Aorta (tissue), 5 donors: Measurements from ENCODE around the gene UIMC1. TPM values are rescaled to one million over a fixed set of nuclear protein-coding genes. Genes with fewer than 3 reads are reported as not detected.

Source experiments
- ATAC-seq: fragments of 200-7000 bp; cut with Tn5 transposase; one replicate; pipeline ENCODE4 v1.9.1; 2022; ENCODE audit warnings: moderate library complexity; ENCODE audit not compliant: low FRiP score
- DNase-seq, 2 donors: peaks; one replicate each; pipeline ENCODE4 v3.0.0-alpha.2; 2020
- H3K27ac ChIP-seq, 2 donors: one replicate each; pipeline ENCODE4 v1.5.1; 2013; ENCODE audit warnings: low read length in 2 of 2, mild to moderate bottlenecking in 2 of 2, moderate library complexity in 2 of 2, control low read depth in 1 of 2, inconsistent platforms in 1 of 2, low read depth in 1 of 2
- H3K27me3 ChIP-seq, 2 donors: one replicate each; pipeline ENCODE4 v1.6.1; 2013; ENCODE audit warnings: control low read depth in 1 of 2, low read length in 1 of 2, mild to moderate bottlenecking in 1 of 2, moderate library complexity in 1 of 2; ENCODE audit not compliant: insufficient read depth in 2 of 2, control insufficient read depth in 1 of 2
- H3K36me3 ChIP-seq, 2 donors: one replicate each; pipeline ENCODE4 v1.6.1; 2013; ENCODE audit warnings: control low read depth in 1 of 2, low read length in 1 of 2, mild to moderate bottlenecking in 1 of 2; ENCODE audit not compliant: insufficient read depth in 2 of 2, control insufficient read depth in 1 of 2
- H3K4me1 ChIP-seq, 2 donors: one replicate each; pipeline ENCODE4 v1.6.1; 2013; ENCODE audit warnings: low read length in 2 of 2, control low read depth in 1 of 2, mild to moderate bottlenecking in 1 of 2, moderate library complexity in 1 of 2; ENCODE audit not compliant: insufficient read depth in 2 of 2, control insufficient read depth in 1 of 2
- H3K4me3 ChIP-seq, 2 donors: one replicate each; pipeline ENCODE4 v1.5.1; 2013; ENCODE audit warnings: low read length in 2 of 2, control low read depth in 1 of 2, mild to moderate bottlenecking in 1 of 2
- H3K9me3 ChIP-seq: one replicate; pipeline ENCODE4 v1.6.1; 2013; ENCODE audit warnings: mild to moderate bottlenecking, low read length; ENCODE audit not compliant: control insufficient read depth
- WGBS, 2 donors: extraction: QIAGEN DNeasy Blood & Tissue Kit; methylation state at CpG; one replicate each; pipeline ENCODE4 v1.1.7; 2013; 5-methylcytosine and 5-hydroxymethylcytosine counted together
- intact Hi-C, 2 donors: fragments of 100-400 bp; cut with DNase I; formaldehyde crosslinking; loops; one replicate each; pipeline versions ENCODE4 v1.14.2 to v1.15.0; 2022
- polyA plus RNA-seq, 2 donors: library from polyadenylated mRNA; stranded (reverse); fragments of 200-250 nt; gene quantifications; one replicate each; pipeline ENCODE4 v1.2.3, GENCODE V29; 2013
- total RNA-seq, 2 donors: library from RNA; stranded (reverse); fragmentation: NEBNext Ultra II Directional; extraction: Animal tissue kit (Norgen Biotek cat#: 25700); gene quantifications; one replicate each; pipeline ENCODE4 v1.2.1, GENCODE V29; 2021
- donor health status: healthy with polysubstance abuse.
- donor health status: Bipolar disorder and iron deficiency.
- donor health status: DM: no; HTN: no; CAD: no.
- donor health status: DM: no; HTN: no; CAD: no.
- donor health status: DM: yes; HTN: yes; CAD: no.

UIMC1 gene
- total and polyA plus RNA-seq, 4 donors = 26.3 to 54.8 (median 44.5) TPM

DNA sequence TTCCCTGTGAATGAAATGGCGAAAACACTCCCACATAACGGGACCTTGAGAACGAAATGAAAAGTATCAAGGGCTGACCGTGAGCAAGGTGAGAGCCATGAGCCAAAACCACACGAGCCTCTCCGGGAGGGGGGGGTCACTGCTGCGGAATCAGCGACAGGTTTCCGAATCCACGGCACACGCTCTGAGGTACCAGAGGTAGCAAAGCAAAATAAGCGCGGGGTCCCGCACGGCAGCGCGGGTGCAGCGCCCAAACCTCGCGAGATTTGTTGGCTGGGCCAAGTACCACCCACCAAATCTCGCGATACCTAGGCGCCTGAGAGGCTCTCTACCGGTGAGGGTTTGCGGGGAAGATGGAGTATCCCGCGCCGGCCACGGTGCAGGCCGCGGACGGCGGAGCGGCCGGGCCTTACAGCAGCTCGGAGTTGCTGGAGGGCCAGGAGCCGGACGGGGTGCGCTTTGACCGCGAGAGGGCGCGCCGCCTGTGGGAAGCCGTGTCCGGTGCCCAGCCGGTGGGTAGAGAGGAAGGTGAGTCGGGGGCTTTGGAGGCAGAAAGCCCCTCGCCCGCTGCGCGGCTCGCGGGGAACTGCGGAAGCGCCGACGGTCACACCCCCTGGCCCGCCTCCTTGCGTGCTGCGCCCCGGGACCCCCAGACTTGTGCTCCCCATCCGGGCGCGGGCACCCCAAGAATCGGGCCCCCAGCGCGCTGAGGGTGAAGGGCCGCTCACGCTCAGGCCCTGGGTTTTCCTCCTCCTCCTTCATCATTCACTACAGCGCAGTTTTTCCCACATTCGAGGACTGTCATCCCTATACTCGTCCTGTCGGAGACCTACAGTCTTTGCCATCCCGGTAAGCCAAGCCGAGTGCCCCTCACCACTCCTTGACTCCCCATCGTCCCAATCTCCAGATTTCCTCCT, 16.1 kb upstream of the UIMC1 start, which contains the start of gene ZNF346:
Gene ZNF346, plus strand, starts transcription at position 311 of the 917 bp plus-strand sequence. Its CDS starts 43 bp downstream, at position 354.
- peak; percentile 95 to 96 for DNase-seq
- no peaks in the 10 kb centered on the region for H3K27me3 ChIP-seq

DNA sequence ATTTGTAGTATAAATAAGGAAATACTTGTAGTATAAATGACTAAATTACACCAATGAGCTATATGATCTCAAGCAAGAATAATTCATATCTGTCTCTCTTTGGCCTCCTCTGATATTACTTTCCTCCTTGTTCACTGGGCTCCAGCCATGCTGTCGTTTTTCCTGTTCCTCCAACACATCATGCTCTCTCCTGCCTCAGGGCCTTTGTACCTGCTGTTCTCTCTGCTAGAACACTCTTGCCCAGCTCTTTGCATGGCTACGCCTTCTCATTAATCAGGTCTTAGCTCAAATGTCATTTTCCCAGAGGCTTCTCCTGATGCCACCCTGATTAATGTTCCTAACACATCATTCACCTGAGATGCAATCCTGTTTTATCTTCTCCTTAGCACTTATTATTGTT, 13.5 kb upstream of the UIMC1 start:
- intact Hi-C loops = no loop called here
- ATAC-seq = no peak
- H3K27ac ChIP-seq = no peak overlapping the region
- H3K4me3 ChIP-seq = no peak overlapping the region
- DNase-seq = no peak
- 94 to 96% methylated on average over 2 of the region's 2 CpGs for WGBS, 2 donors
- no peaks in the 10 kb centered on the region for H3K27me3 ChIP-seq
- peaks cover 0 to 1% of the 10 kb centered on the region in 2 donors for H3K4me1 ChIP-seq
- no peaks in the 10 kb centered on the region for H3K36me3 ChIP-seq
- no peaks in the 10 kb centered on the region for H3K9me3 ChIP-seq

More for the DNA sequence above, 16.1 kb upstream of the UIMC1 start, which contains the start of gene ZNF346:
- Histone ChIP-seq H3K27ac (peak within 1 kb of the TSS; percentile 48 to 53), H3K36me3 (no peaks in the 10 kb centered on the region), H3K4me1 (peaks cover 0 to 1% of the 10 kb centered on the region in 2 donors), H3K4me3 (peak within 1 kb of the TSS; percentile 78 to 80), H3K9me3 (no peaks in the 10 kb centered on the region)
- WGBS, 2 donors = 0% methylated on average over 50 to 77 of the region's 77 CpGs
- intact Hi-C loops = loop anchor here (2.0 kb wide), 1 partner anchor 16 kb away; the partner anchor contains the start of gene UIMC1 (in 2 of the 2)
- peak; percentile 98 for ATAC-seq

DNA sequence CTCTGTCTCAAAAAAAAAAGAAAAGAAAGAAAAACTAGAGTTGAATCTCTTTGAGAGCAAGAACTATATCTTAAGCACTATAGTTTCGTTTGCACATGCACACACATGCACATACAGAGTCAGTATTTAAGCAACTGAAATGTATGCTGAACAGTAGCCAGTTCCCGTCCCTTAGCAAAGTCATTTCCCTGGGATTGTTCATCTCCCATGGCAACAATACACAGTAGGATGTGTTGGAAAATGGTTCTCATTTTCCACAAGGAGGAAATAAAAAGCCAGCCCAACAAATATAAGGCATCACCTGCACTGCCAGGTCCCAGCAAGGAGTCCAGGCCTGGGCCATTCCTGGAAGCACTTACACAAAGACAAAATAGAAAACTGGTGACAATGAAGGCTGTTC, 11.8 kb upstream of the UIMC1 start:
- Histone ChIP-seq H3K36me3 (no peaks in the 10 kb centered on the region), H3K27ac (no peak overlapping the region), H3K4me3 (no peak overlapping the region), H3K27me3 (no peaks in the 10 kb centered on the region), H3K4me1 (no peaks in the 10 kb centered on the region), H3K9me3 (no peaks in the 10 kb centered on the region)
- intact Hi-C loops = no loop called here
- no peak for DNase-seq
- ATAC-seq = no peak
- WGBS, 2 donors = 89 to 90% methylated on average over 2 of the region's 2 CpGs

DNA sequence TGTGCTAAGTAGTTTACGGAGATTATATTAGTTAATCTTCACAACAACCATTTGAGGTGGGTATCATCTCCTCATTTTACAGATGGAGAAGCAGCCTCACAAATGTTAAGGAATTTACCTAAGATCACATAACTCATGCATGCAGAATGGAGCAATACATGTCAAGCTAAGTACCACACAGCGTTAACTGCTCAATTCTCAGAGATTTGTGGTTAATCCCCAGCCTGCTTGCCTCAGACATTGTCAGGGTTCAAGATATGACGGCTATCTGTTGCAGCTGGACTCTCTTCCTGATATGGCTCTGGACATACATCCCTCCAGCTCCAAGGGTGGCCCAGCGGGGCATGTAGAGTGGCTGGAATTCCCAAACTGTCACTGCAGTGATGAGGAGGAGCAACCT, 8.6 kb upstream of the UIMC1 start:
- Histone ChIP-seq H3K9me3 (no peaks in the 10 kb centered on the region), H3K4me3 (no peak overlapping the region)

DNA sequence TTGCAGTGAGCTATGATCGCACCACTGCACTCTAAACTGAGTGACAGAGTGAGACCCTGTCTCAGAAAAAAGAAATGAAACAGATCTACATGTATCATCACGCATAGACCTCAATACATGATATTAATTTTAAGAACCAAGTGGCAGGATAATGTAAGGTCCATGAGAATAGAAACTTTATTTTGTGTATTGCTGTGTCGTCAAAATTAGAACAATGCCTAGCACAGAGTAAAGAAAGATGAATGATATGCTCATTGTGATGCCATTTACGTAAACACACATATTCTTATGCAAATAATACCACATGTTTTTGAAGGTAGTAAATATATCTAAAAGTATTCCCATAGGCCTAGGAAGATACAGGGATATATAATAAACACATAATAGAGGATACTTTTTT, 3.6 kb upstream of the UIMC1 start:
- ATAC-seq (no peak), DNase-seq (no peak)
- no peak overlapping the region for H3K4me3 ChIP-seq
- H3K9me3 ChIP-seq = no peaks in the 10 kb centered on the region
- 94 to 97% methylated on average over 4 of the region's 4 CpGs for WGBS, 2 donors
- no peaks in the 10 kb centered on the region for H3K36me3 ChIP-seq
- H3K4me1 ChIP-seq = peaks cover 0 to under 1% of the 10 kb centered on the region in 2 donors
- intact Hi-C loops = no loop called here
- no peak overlapping the region for H3K27ac ChIP-seq
- no peaks in the 10 kb centered on the region for H3K27me3 ChIP-seq

More for the DNA sequence above, 8.6 kb upstream of the UIMC1 start:
- Histone ChIP-seq H3K27me3 (no peaks in the 10 kb centered on the region), H3K36me3 (no peaks in the 10 kb centered on the region), H3K4me1 (no peaks in the 10 kb centered on the region), H3K27ac (no peak overlapping the region)
- WGBS, 2 donors = 97 to 100% methylated on average over 4 of the region's 4 CpGs
- intact Hi-C loops = no loop called here
- ATAC-seq (no peak), DNase-seq (no peak)

DNA sequence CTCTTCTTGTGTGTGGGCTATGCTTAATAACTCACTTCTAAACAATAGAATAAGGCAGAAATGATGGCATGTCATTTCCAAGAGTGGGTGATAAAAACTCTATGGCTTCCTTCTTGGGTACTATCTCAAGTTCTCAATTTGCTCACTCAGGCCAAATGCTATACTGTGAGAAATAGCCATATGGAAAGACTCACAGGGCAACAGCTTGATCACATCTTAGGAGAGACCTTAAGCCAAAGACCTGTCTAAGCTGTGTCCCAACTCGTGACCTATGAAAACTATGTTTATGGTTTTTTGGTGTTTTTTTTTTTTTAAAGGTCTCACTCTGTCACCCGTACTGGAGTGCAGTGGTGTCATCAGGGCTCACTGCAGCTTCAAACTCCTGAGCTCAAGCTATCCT, 2.1 kb upstream of the UIMC1 start:
- intact Hi-C loops = no loop called here
- Histone ChIP-seq H3K36me3 (no peaks in the 10 kb centered on the region), H3K4me1 (peaks cover 0 to 3% of the 10 kb centered on the region in 2 donors), H3K9me3 (no peaks in the 10 kb centered on the region), H3K27me3 (no peaks in the 10 kb centered on the region), H3K4me3 (no peak overlapping the region), H3K27ac (no peak overlapping the region)
- ATAC-seq (no peak), DNase-seq (no peak)
- 44 to 68% methylated on average over 2 of the region's 2 CpGs for WGBS, 2 donors

DNA sequence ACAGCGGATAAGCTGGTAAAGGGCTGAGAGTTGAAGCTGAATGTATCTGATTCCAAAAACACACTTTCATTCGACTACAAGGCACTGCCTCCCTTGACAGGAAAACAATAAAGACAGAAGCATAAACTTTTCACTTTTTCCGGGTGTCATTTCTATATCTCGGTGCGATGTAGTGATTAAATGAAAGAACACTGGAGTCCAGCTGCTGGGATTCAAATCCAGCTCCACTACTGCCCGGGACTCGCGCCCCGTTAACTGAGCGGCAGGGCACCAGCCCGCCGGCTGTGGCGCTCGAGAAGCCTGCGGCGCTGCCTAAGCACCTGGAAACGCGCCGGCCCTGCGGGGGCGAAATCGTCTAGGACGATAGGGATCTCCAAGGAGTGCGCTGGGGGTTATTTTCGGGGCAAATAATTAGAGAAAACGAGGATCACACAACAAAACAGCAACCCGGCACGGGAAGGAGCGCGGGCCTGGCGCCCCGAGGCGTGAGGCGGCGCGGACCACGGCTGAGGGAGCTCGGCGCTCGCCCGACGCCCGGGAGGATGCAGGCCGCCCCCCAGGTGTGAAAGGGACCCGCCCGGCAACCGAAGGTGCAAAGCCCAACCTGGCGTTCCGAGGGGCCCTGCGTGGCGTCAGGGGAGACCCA, 837 bp downstream of the UIMC1 start:
- H3K36me3 ChIP-seq = no peaks in the 10 kb centered on the region
- intact Hi-C loops = loop anchor here (2.0 kb wide), 1 partner anchor 17 kb away; the partner anchor contains the start of gene ZNF346 (in 2 of the 2)
- H3K9me3 ChIP-seq = no peaks in the 10 kb centered on the region
- peak; percentile 83 to 93 for DNase-seq
- WGBS, 2 donors = 1% methylated on average over 39 to 51 of the region's 51 CpGs
- H3K4me1 ChIP-seq = peaks cover 0 to 3% of the 10 kb centered on the region in 2 donors
- no peaks in the 10 kb centered on the region for H3K27me3 ChIP-seq
- ATAC-seq = peak; percentile 86
- H3K4me3 ChIP-seq = peak overlapping the region; percentile 71 to 89
- peak overlapping the region; percentile 23 to 58 for H3K27ac ChIP-seq

DNA sequence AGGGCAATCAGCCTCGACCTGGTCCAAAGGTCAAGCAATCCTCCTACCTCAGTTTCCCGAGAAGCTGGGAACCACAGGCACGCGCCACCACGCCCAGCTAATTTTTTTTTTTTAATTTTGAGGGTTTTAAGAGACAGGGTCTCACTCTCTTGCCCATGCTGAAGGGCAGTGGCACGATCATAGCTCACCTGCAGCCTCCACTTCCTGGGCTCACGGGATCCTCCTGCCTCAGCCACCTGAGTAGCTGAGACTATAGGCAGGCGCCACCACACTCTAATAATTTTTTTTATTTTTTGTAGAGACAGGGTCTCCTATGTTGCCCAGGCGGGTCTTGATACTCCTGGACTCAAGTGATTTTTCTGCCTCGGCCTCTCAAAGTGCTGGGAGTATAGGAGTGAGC, 1.6 kb downstream of the UIMC1 start:
- intact Hi-C loops = no loop called here
- peaks cover 0 to 3% of the 10 kb centered on the region in 2 donors for H3K4me1 ChIP-seq
- H3K36me3 ChIP-seq = no peaks in the 10 kb centered on the region
- H3K9me3 ChIP-seq = no peaks in the 10 kb centered on the region
- no peak for DNase-seq
- 95 to 96% methylated on average over 10 of the region's 10 CpGs for WGBS, 2 donors
- H3K4me3 ChIP-seq = no peak overlapping the region
- no peak for ATAC-seq
- H3K27me3 ChIP-seq = no peaks in the 10 kb centered on the region
- no peak overlapping the region for H3K27ac ChIP-seq
